SK-N-SH treated with all-trans-retinoic acid at 6 μM for 48 hours (cell line): ENCODE results near the gene DENND4C.

Experiments
- ARNTL ChIP-seq: fragments of 450-650 bp; formaldehyde crosslinking; IDR thresholded peaks from 2 replicates; pipeline ENCODE4 v1.5.0; 2020; ENCODE audit warnings: low read depth, mild to moderate bottlenecking, moderate library complexity, borderline replicate concordance
- BACH2 ChIP-seq: fragments of 250-450 bp; sonication (Bioruptor Pico); IDR thresholded peaks from 2 replicates; pipeline ENCODE4 v1.9.0; 2021; ENCODE audit warnings: mild to moderate bottlenecking, borderline replicate concordance
- PATZ1 ChIP-seq: fragments of 250-450 bp; sonication (Bioruptor Pico); IDR thresholded peaks from 2 replicates; pipeline ENCODE4 v1.8.0; 2020; ENCODE audit warnings: mild to moderate bottlenecking, moderate library complexity, borderline replicate concordance
- PPARA ChIP-seq: fragments of 250-450 bp; sonication (Bioruptor Pico); IDR thresholded peaks from 2 replicates; pipeline ENCODE4 v1.5.0; 2020; ENCODE audit warnings: mild to moderate bottlenecking, borderline replicate concordance
- TCF4 ChIP-seq: fragments of 250-450 bp; sonication (Bioruptor Pico); IDR thresholded peaks from 2 replicates; pipeline ENCODE4 v1.8.0; 2021; ENCODE audit warnings: mild to moderate bottlenecking, moderate library complexity, borderline replicate concordance
- TOX ChIP-seq: fragments of 250-450 bp; sonication (Bioruptor Pico); IDR thresholded peaks from 2 replicates; pipeline ENCODE4 v1.8.0; 2021; ENCODE audit warnings: mild to moderate bottlenecking, moderate library complexity, borderline replicate concordance
- ZC3H10 ChIP-seq: fragments of 250-450 bp; sonication (Bioruptor Pico); IDR thresholded peaks from 2 replicates; pipeline ENCODE4 v1.5.1; 2021; ENCODE audit warnings: mild to moderate bottlenecking, moderate library complexity
- ZFP30 ChIP-seq: fragments of 450-650 bp; formaldehyde crosslinking; IDR thresholded peaks from 2 replicates; pipeline ENCODE4 v1.5.0; 2022; ENCODE audit warnings: mild to moderate bottlenecking, moderate library complexity
- TF ChIP-seq, protein P1 (sequence below): fragments of 250-450 bp; sonication (Bioruptor Pico); IDR thresholded peaks from 2 replicates; pipeline ENCODE4 v1.5.0; 2020; ENCODE audit warnings: mild to moderate bottlenecking, moderate library complexity
- TF ChIP-seq, protein P2 (sequence below): fragments of 250-450 bp; sonication (Bioruptor Pico); IDR thresholded peaks from 2 replicates; pipeline ENCODE4 v1.5.1; 2020; ENCODE audit warnings: low read depth, mild to moderate bottlenecking, moderate library complexity

GRCh38 chr9:19185191-19185590, 45.3 kb upstream of the DENND4C start:
- no peak for TF ChIP-seq BACH2
- TF ChIP-seq TCF4, result no peak
- TF ChIP-seq PATZ1 (CRISPR knock-in tag), result no peak
- TF ChIP-seq, protein P1, sequence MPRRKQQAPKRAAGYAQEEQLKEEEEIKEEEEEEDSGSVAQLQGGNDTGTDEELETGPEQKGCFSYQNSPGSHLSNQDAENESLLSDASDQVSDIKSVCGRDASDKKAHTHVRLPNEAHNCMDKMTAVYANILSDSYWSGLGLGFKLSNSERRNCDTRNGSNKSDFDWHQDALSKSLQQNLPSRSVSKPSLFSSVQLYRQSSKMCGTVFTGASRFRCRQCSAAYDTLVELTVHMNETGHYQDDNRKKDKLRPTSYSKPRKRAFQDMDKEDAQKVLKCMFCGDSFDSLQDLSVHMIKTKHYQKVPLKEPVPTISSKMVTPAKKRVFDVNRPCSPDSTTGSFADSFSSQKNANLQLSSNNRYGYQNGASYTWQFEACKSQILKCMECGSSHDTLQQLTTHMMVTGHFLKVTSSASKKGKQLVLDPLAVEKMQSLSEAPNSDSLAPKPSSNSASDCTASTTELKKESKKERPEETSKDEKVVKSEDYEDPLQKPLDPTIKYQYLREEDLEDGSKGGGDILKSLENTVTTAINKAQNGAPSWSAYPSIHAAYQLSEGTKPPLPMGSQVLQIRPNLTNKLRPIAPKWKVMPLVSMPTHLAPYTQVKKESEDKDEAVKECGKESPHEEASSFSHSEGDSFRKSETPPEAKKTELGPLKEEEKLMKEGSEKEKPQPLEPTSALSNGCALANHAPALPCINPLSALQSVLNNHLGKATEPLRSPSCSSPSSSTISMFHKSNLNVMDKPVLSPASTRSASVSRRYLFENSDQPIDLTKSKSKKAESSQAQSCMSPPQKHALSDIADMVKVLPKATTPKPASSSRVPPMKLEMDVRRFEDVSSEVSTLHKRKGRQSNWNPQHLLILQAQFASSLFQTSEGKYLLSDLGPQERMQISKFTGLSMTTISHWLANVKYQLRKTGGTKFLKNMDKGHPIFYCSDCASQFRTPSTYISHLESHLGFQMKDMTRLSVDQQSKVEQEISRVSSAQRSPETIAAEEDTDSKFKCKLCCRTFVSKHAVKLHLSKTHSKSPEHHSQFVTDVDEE (CRISPR knock-in tag), result no peak
- TF ChIP-seq, protein P2, sequence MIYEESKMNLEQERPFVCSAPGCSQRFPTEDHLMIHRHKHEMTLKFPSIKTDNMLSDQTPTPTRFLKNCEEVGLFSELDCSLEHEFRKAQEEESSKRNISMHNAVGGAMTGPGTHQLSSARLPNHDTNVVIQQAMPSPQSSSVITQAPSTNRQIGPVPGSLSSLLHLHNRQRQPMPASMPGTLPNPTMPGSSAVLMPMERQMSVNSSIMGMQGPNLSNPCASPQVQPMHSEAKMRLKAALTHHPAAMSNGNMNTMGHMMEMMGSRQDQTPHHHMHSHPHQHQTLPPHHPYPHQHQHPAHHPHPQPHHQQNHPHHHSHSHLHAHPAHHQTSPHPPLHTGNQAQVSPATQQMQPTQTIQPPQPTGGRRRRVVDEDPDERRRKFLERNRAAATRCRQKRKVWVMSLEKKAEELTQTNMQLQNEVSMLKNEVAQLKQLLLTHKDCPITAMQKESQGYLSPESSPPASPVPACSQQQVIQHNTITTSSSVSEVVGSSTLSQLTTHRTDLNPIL (CRISPR knock-in tag), result no peak
- TF ChIP-seq ARNTL, result no peak
- no peak for TF ChIP-seq ZFP30 (CRISPR knock-in tag)
- no peak for TF ChIP-seq PPARA (CRISPR knock-in tag)
- no peak for TF ChIP-seq ZC3H10 (CRISPR knock-in tag)
- no peak for TF ChIP-seq TOX (CRISPR knock-in tag)
